K562 (cell line): ENCODE measurements around the gene SLAMF9. TPM values are rescaled to one million over a fixed set of nuclear protein-coding genes. Genes with fewer than 3 reads are reported as not detected.
A peak's percentile ranks its signal among the peaks of the same experiment; 100 is the strongest.

ENCODE experiments used
- ATF1 ChIP-seq, 2 experiments: fragments of 450-650 bp in 1 of 2; IDR thresholded peaks; 2 replicates each; pipeline ENCODE4 v1.6.1; 2016; ENCODE audit warnings: missing compliant biosample characterization in 1 of 2, missing genetic modification characterization in 1 of 2
- BRD4 ChIP-seq: fragments of 200-600 bp; sonication (generic); IDR thresholded peaks from 2 replicates; pipeline ENCODE4 v1.6.1; 2017; ENCODE audit warnings: inconsistent platforms
- CBX1 ChIP-seq: sonication (generic); IDR thresholded peaks from 2 replicates; pipeline ENCODE4 v1.6.1; 2016; ENCODE audit warnings: antibody characterized with exemption, low read depth, mild to moderate bottlenecking
- CEBPG ChIP-seq, 3 experiments: fragments of 200-800 bp in 1 of 3; sonication (Bioruptor generic) in 1 of 3; sonication (generic) in 1 of 3; formaldehyde crosslinking in 1 of 3; IDR thresholded peaks in 2 of 3; conservative IDR thresholded peaks in 1 of 3; 2 replicates each; pipeline versions ENCODE4 v1.6.1 to v1.8.0; 2016 to 2022; ENCODE audit warnings: missing compliant biosample characterization in 2 of 3, missing genetic modification characterization in 2 of 3, mild to moderate bottlenecking in 1 of 3, missing genetic modification reagents in 1 of 3
- CXXC5 ChIP-seq: fragments of 250-450 bp; sonication (Bioruptor Pico); IDR thresholded peaks from 2 replicates; pipeline ENCODE4 v1.8.0; 2022; ENCODE audit warnings: inconsistent platforms, mild to moderate bottlenecking, moderate library complexity
- E2F1 ChIP-seq: sonication (generic); formaldehyde crosslinking; IDR thresholded peaks from 2 replicates; pipeline ENCODE4 v1.8.1; 2023; ENCODE audit warnings: mild to moderate bottlenecking, missing genetic modification reagents, moderate library complexity
- EGR1 ChIP-seq: fragments of 450-650 bp; conservative IDR thresholded peaks from 2 replicates; pipeline ENCODE4 v1.6.1; 2017; ENCODE audit warnings: mild to moderate bottlenecking
- FOXM1 ChIP-seq, 2 experiments: fragments of 450-650 bp in 1 of 2; sonication (generic) in 1 of 2; formaldehyde crosslinking in 1 of 2; IDR thresholded peaks; 2 replicates each; pipeline versions ENCODE4 v1.6.1 to v1.9.0; 2017 to 2022; ENCODE audit warnings: low read depth in 2 of 2, mild to moderate bottlenecking in 2 of 2, missing genetic modification reagents in 1 of 2, moderate library complexity in 1 of 2
- HNRNPLL ChIP-seq: fragments of 200-400 bp; formaldehyde crosslinking; IDR thresholded peaks from 2 replicates; pipeline ENCODE4 v1.6.1; 2017; ENCODE audit warnings: low read length, low read depth, mild to moderate bottlenecking; ENCODE audit not compliant: poor library complexity, severe bottlenecking
- ILF3 ChIP-seq: fragments of 450-650 bp; IDR thresholded peaks from 2 replicates; pipeline ENCODE4 v1.6.1; 2018; ENCODE audit warnings: antibody characterized with exemption, mild to moderate bottlenecking, moderate library complexity, borderline replicate concordance
- KDM2B ChIP-seq: fragments of 250-450 bp; sonication (Bioruptor Pico); IDR thresholded peaks from 2 replicates; pipeline ENCODE4 v1.8.0; 2021; ENCODE audit warnings: mild to moderate bottlenecking, moderate library complexity
- NR1H2 ChIP-seq: sonication (generic); formaldehyde crosslinking; IDR thresholded peaks from 2 replicates; pipeline ENCODE4 v1.4.0; 2020; ENCODE audit warnings: mild to moderate bottlenecking, missing genetic modification reagents
- NR2C1 ChIP-seq, 2 experiments: fragments of 450-650 bp; IDR thresholded peaks; 2 replicates each; pipeline ENCODE4 v1.6.1; 2017; ENCODE audit warnings: mild to moderate bottlenecking in 2 of 2, antibody characterized with exemption in 1 of 2, inconsistent platforms in 1 of 2, missing compliant biosample characterization in 1 of 2, missing genetic modification characterization in 1 of 2
- NR2C2 ChIP-seq, 2 experiments: fragments of 200-800 bp in 1 of 2; sonication (Bioruptor generic) in 1 of 2; sonication (generic) in 1 of 2; formaldehyde crosslinking in 1 of 2; IDR thresholded peaks; 2 replicates each; pipeline versions ENCODE4 v1.6.1 to v1.8.0; 2016 to 2022; ENCODE audit warnings: mild to moderate bottlenecking in 1 of 2, missing compliant biosample characterization in 1 of 2, missing genetic modification characterization in 1 of 2, missing genetic modification reagents in 1 of 2
- POLR2B ChIP-seq: fragments of 450-650 bp; IDR thresholded peaks from 2 replicates; pipeline ENCODE4 v1.6.1; 2018; ENCODE audit warnings: low read depth; ENCODE audit not compliant: partially characterized antibody
- PRMT5 ChIP-seq: sonication (generic); formaldehyde crosslinking; IDR thresholded peaks from 2 replicates; pipeline ENCODE4 v1.5.0; 2020; ENCODE audit warnings: missing genetic modification reagents
- PRPF4 ChIP-seq: fragments of 200-400 bp; formaldehyde crosslinking; IDR thresholded peaks from one replicate; pipeline ENCODE4 v1.6.1; 2017; ENCODE audit warnings: low read length, low read depth, mild to moderate bottlenecking; ENCODE audit not compliant: insufficient read depth, poor library complexity, severe bottlenecking
- SIX5 ChIP-seq, 2 experiments: IDR thresholded peaks; 2 replicates each; pipeline ENCODE4 v1.6.1; 2011; ENCODE audit warnings: low read length in 2 of 2, borderline replicate concordance in 1 of 2, low read depth in 1 of 2, mild to moderate bottlenecking in 1 of 2, moderate library complexity in 1 of 2; ENCODE audit not compliant: insufficient read depth in 1 of 2
- TCF7L2 ChIP-seq: fragments of 150-350 bp; IDR thresholded peaks from 2 replicates; pipeline ENCODE4 v1.6.1; 2016; ENCODE audit warnings: low read depth, mild to moderate bottlenecking, low read length, moderate library complexity
- THRAP3 ChIP-seq: fragments of 450-650 bp; IDR thresholded peaks from 2 replicates; pipeline ENCODE4 v1.6.1; 2016; ENCODE audit warnings: mild to moderate bottlenecking, inconsistent platforms, borderline replicate concordance
- TOE1 ChIP-seq, 2 experiments: fragments of 450-650 bp in 1 of 2; sonication (generic) in 1 of 2; formaldehyde crosslinking in 1 of 2; IDR thresholded peaks; 2 replicates each; pipeline versions ENCODE4 v1.7.1 to v1.8.0; 2016 to 2022; ENCODE audit warnings: borderline replicate concordance in 2 of 2, mild to moderate bottlenecking in 2 of 2, antibody characterized with exemption in 1 of 2, inconsistent platforms in 1 of 2, low read depth in 1 of 2, missing genetic modification reagents in 1 of 2, moderate library complexity in 1 of 2
- U2AF1 ChIP-seq: fragments of 200-400 bp; formaldehyde crosslinking; optimal IDR thresholded peaks from 2 replicates; pipeline ENCODE3; 2017; ENCODE audit warnings: mild to moderate bottlenecking, low read depth, low read length, moderate library complexity
- ZEB2 ChIP-seq: fragments of 450-650 bp; IDR thresholded peaks from 2 replicates; pipeline ENCODE4 v1.6.1; 2016
- ZNF23 ChIP-seq: fragments of 250-450 bp; sonication (Bioruptor Pico); IDR thresholded peaks from 2 replicates; pipeline ENCODE4 v1.4.0; 2020; ENCODE audit warnings: mild to moderate bottlenecking
- ZNF347 ChIP-seq: fragments of 450-650 bp; formaldehyde crosslinking; IDR thresholded peaks from 2 replicates; pipeline ENCODE4 v1.4.0; 2020; ENCODE audit warnings: low read depth, mild to moderate bottlenecking, moderate library complexity
- ZSCAN29 ChIP-seq: fragments of 450-650 bp; IDR thresholded peaks from 2 replicates; pipeline ENCODE4 v1.6.1; 2017
- polyA plus RNA-seq, 8 experiments: library from polyadenylated mRNA; depleted of rRNA in 4 of 8; stranded (reverse) in 5 of 8; unstranded in 3 of 8; fragments of >200 nt; fragmentation: Nextera tagmentation in 2 of 8; fragmentation: Illumina TruSeq in 1 of 8; extraction: Ambion mirVana in 2 of 8; extraction: Trizol in 1 of 8; gene quantifications; 2 replicates each; pipeline versions ENCODE4 v1.2.1 to v1.2.3, GENCODE V29; 2011 to 2014; ENCODE audit warnings: inconsistent platforms in 1 of 8, missing spikeins in 1 of 8
- total RNA-seq, 7 experiments: library from RNA; depleted of rRNA in 6 of 7; stranded (reverse); fragments of >200 nt in 6 of 7; fragmentation: Illumina TruSeq in 2 of 7; extraction: Trizol in 2 of 7; gene quantifications; 2 replicates each; pipeline versions ENCODE4 v1.2.1 to v1.2.3, GENCODE V29; 2011 to 2021; ENCODE audit warnings: low replicate concordance in 1 of 7

SLAMF9 gene
- total and polyA plus RNA-seq, 9 of the 15 experiments (the other 6 are each of a cell fraction or from before 2014, with no cell fraction given) = 0.13 to 0.21 TPM; not detected in 7

- TF ChIP-seq TOE1 (IDR thresholded peaks at IDR 0.05; ENCODE audit: borderline replicate concordance) (peak; percentile 15; the same call in 1 of the 2 replicates), TOE1 (CRISPR knock-in tag; IDR thresholded peaks at IDR 0.05; ENCODE audit: borderline replicate concordance, low read depth) (0 out of 2 replicates have a peak, but pooled peaks have one; percentile 69), ZNF347 (CRISPR knock-in tag) (no peak), SIX5 (IDR thresholded peaks at IDR 0.05; ENCODE audit: borderline replicate concordance in 1 of 2, insufficient read depth in 1 of 2, low read depth in 1 of 2, low read length in 2 of 2) (no peak), E2F1 (no peak), ZSCAN29 (no peak), ZNF23 (CRISPR knock-in tag) (no peak), NR2C1 (IDR thresholded peaks at IDR 0.05) (0 out of 2 replicates have a peak, but pooled peaks have one; percentile 23), NR2C1 (tag; IDR thresholded peaks at IDR 0.05) (no peak), U2AF1 (no peak), TCF7L2 (no peak), EGR1 (peak; percentile 88), FOXM1 (IDR thresholded peaks at IDR 0.05; ENCODE audit: low read depth) (no peak), FOXM1 (CRISPR knock-in tag; IDR thresholded peaks at IDR 0.05; ENCODE audit: low read depth) (no peak; the same call in 1 of the 2 replicates), KDM2B (CRISPR knock-in tag) (no peak), THRAP3 (0 out of 2 replicates have a peak, but pooled peaks have one; percentile 22), CXXC5 (CRISPR knock-in tag) (peak; percentile 68), ZEB2 (peak; percentile 76), NR1H2 (CRISPR knock-in tag) (no peak), CBX1 (no peak), BRD4 (no peak), CEBPG (CRISPR knock-in tag; IDR thresholded peaks at IDR 0.05) (no peak), CEBPG (tag; conservative IDR thresholded peaks at IDR 0.05 in 1 of 2, IDR thresholded peaks at IDR 0.05 in 1 of 2) (no peak), HNRNPLL (no peak), ATF1 (CRISPR knock-in tag; IDR thresholded peaks at IDR 0.05) (no peak), ATF1 (tag; IDR thresholded peaks at IDR 0.05) (peak; percentile 85; the same call in 1 of the 2 replicates), NR2C2 (CRISPR knock-in tag; IDR thresholded peaks at IDR 0.05) (no peak), NR2C2 (tag; IDR thresholded peaks at IDR 0.05) (peak; percentile 61), PRMT5 (CRISPR knock-in tag) (peak; percentile 17; the same call in 1 of the 2 replicates), POLR2B (peak; percentile 26), ILF3 (0 out of 2 replicates have a peak, but pooled peaks have one; percentile 51), PRPF4 (peak; percentile 9)
Measured at GRCh38 chr1:159924025-159924790, 29.8 kb downstream of the SLAMF9 start (continued).
